Parietal lobe (tissue), 1 donor: ENCODE data around the gene KLRC2. TPM values are rescaled to one million over a fixed set of nuclear protein-coding genes. Genes with fewer than 3 reads are reported as not detected.

Experiments used
- total RNA-seq: library from RNA; depleted of rRNA; stranded (reverse); fragments of >200 nt; gene quantifications from one replicate; pipeline ENCODE4 v1.2.3, GENCODE V29; 2014

The KLRC2 gene
- total RNA-seq = 0.31 TPM

GRCh38 chr12:10435816-10436215 lies at the start of gene KLRC2:
TSS of gene KLRC2 (minus strand) at chr12:10436010. CDS start at chr12:10435986, 24 bp downstream.

GRCh38 chr12:10453156-10453555 lies 17.3 kb upstream of the KLRC2 start, which contains the start of gene KLRC1:
TSS of gene KLRC1 (minus strand) at chr12:10453377. CDS start at chr12:10451156, 2,221 bp downstream.

GRCh38 chr12:10420334-10420733 lies 15.5 kb downstream of the KLRC2 start, which contains the start of gene KLRC3:
TSS of gene KLRC3 (minus strand) at chr12:10420595. CDS start at chr12:10420550, 45 bp downstream.

GRCh38 chr12:10409392-10409791 lies 26.4 kb downstream of the KLRC2 start, which contains the start of gene KLRC4:
TSS of gene KLRC4 (minus strand) at chr12:10409757. CDS start at chr12:10409575, 182 bp downstream.

DNA sequence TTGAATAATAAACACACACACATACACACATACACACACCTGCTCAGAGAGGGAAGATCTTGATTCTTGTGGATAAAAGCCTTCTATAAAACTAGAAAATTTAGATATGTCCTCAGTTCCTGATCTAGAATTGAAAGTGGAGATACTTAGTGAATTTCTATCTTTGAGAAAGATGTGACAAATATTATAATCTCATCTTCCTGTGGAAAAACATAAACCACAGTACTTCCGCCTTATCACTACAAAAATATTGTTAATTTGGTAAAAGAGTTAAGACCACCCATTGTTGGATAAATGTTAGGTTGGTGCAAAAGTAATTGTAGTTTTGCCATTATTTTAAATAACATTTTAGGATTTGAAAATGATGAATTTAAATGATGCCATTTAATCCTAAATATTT lies 45.9 kb downstream of the KLRC2 start, which contains the start of gene KLRK1:
TSS of gene KLRK1 (minus strand) at position 138 of the 400 bp plus-strand sequence. CDS start 1,231 bp downstream, outside the sequence.

Other genes starting within 250 kb of the KLRC2 start
- 48.8 TPM for gene GABARAPL1, start 223.1 kb downstream of the KLRC2 start, total RNA-seq
- gene KLRD1, start 128.1 kb downstream of the KLRC2 start, total RNA-seq = 0.63 TPM
- 0.31 TPM for gene KLRK1, start 46.0 kb downstream of the KLRC2 start, total RNA-seq
- gene KLRC4, start 26.3 kb downstream of the KLRC2 start, total RNA-seq = not detected
- 0.63 TPM for gene KLRC3, start 15.4 kb downstream of the KLRC2 start, total RNA-seq
- gene KLRC1, start 17.4 kb upstream of the KLRC2 start, total RNA-seq = not detected
- 0.94 TPM for gene EIF2S3B, start 69.9 kb upstream of the KLRC2 start, total RNA-seq
- 31.0 TPM for gene MAGOHB, start 177.6 kb upstream of the KLRC2 start, total RNA-seq
- 4.7 TPM for gene STYK1, start 238.0 kb upstream of the KLRC2 start, total RNA-seq